GM10248 (cell line): ENCODE results near the gene EI24.
A peak's percentile ranks its signal among the peaks of the same experiment; 100 is the strongest.

Source experiments
- CTCF ChIA-PET: fragments of 300-600 bp; sonication (Branson Sonifier 250); formaldehyde crosslinking; extraction: SDS; loops from one replicate; lab custom pipeline; 2021; ENCODE audit warnings: antibody characterized with exemption; lab: Yijun Ruan, JAX
- POLR2A ChIA-PET: fragments of 350-650 bp; sonication (Branson Sonifier 250); formaldehyde crosslinking; extraction: SDS; loops from one replicate; lab custom pipeline; 2020; ENCODE audit warnings: antibody characterized with exemption; lab: Yijun Ruan, JAX
- DNase-seq: peaks from one replicate; pipeline ENCODE4 v3.0.0; 2012; ENCODE audit errors: extremely low spot score
- CTCF ChIP-seq: IDR thresholded peaks from 2 replicates; pipeline ENCODE4 v1.5.1; 2012; ENCODE audit warnings: mild to moderate bottlenecking, low read depth; ENCODE audit errors: extremely low read depth, missing control alignments, control extremely low read depth

EI24 gene

GRCh38 chr11:125626288-125626950, 57.1 kb downstream of the EI24 start:
- CTCF ChIA-PET = interaction anchor here (0.6 to 2.7 kb wide), 4 partner anchors 11 to 158 kb away, joined by 3 to 11 read pairs (median 6); partner anchors contain the start of gene STT3A
- DNase-seq = peak; percentile 42
- TF ChIP-seq CTCF = peak; percentile 43
- POLR2A ChIA-PET = no interaction called here

DNA sequence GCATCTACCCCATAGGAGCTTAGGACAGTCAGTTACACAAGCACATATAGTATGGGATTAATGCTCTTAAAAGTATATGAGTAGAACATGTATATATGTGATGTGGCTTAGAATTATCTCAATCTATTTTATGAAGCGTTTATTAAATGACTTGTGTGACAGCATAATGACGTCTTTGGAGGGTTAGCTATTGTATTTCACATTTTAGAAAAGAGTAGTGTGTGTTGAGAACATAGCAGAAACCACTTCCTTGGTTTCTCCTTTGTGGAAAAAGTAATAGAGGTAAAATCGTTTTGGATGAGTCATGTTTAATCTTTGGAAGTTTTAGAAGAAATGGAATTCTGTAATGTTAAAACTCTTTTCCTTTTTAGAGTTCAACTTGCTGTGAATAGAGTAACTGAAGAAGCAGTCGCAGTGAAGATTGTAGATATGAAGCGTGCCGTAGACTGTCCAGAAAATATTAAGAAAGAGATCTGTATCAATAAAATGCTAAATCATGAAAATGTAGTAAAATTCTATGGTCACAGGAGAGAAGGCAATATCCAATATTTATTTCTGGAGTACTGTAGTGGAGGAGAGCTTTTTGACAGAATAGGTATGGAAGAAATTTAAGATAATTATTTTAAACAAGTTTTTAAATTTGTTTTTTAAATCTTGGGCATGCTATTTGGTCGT, 58.1 kb downstream of the EI24 start:
- CTCF ChIA-PET = interaction anchor here (1.2 to 2.7 kb wide), 3 partner anchors 10 to 34 kb away, joined by 4 to 11 read pairs (median 7); partner anchors contain the start of gene STT3A
- POLR2A ChIA-PET = no interaction called here
- DNase-seq = no peak
- no peak for TF ChIP-seq CTCF
